HL-60/S4 (cell line): ENCODE data around the gene DIAPH2.

Experiments used
- in situ Hi-C: fragments of 300-500 bp; cut with MboI; formaldehyde crosslinking; loops from 2 replicates; pipeline ENCODE4 v1.14.3; 2022; ENCODE audit warnings: low sequenced_read_pairs

DIAPH2 gene

DNA sequence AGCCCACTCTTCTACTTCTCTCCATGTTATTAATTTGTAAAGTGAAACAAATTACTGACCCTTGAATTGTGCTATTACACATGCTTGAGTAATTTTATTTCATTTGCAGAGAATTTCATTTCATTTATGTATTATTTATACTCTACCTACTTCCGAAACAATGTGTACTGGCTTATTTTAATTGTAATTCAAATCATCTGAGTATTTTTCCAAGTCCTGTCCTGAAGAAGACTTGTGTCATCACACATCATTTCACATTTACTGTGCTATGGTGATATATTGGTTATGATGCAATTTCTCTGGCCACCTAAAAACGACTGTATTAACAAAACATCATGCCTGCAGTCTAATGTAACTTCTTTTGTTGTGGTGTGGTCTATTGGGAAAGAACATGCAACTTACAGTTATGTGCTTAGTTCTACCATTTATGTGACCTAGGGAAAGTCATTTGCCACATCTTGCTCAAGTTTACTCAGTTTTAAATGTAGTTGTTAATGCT is 583.6 kb downstream of the DIAPH2 start:
- in situ Hi-C loops = no loop called here

- in situ Hi-C loops = no loop called here
Observed at GRCh38 chrX:97284531-97284930, 599.9 kb downstream of the DIAPH2 start.

GRCh38 chrX:97290199-97290598 is 605.6 kb downstream of the DIAPH2 start:
- in situ Hi-C loops = no loop called here

GRCh38 chrX:97294041-97294440 is 609.4 kb downstream of the DIAPH2 start:
- in situ Hi-C loops = no loop called here

GRCh38 chrX:97295954-97296353 is 611.3 kb downstream of the DIAPH2 start:
- in situ Hi-C loops = no loop called here

- in situ Hi-C loops = no loop called here
Observed at GRCh38 chrX:97306771-97307470, 622.3 kb downstream of the DIAPH2 start.

DNA sequence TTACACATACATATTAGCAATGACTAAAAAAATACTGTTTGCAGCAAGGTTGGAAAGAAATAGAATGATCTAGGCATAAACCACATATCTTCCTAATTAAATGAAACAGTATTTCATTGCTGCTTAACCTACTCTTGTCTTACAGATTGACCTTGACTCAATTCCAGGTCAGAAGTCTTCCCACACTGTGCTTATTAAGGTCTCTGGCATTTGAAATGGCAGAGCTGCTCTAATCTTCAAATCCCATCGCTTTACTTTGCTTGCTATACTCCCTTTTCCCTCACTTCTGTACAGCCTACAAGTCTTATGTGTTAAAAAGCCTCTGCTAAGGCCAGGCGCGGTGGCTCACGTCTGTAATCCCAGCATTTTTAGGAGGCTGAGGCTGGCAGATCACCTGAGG is 623.5 kb downstream of the DIAPH2 start:
- in situ Hi-C loops = no loop called here

- in situ Hi-C loops = no loop called here
Observed at GRCh38 chrX:97309487-97310116, 625.0 kb downstream of the DIAPH2 start.

DNA sequence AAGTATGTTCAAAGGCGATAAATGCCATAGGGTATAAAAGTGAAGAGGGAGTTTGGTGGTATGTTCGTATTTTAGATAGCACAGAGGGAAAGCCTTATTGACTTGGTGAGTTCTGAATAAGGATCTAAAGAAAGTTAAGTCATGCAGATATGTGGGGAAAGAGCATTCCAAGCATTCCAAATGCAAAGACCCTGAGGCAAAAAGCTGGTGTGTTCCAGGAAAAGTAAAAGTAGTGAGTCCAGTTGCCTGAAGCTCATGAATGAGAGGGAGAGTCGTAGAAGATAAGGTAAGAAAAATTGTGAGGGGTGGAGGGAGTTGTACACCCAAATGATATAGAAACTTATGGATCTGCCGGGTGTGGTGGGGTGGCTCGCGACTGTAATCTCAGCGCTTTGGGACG is 625.7 kb downstream of the DIAPH2 start:
- in situ Hi-C loops = no loop called here

DNA sequence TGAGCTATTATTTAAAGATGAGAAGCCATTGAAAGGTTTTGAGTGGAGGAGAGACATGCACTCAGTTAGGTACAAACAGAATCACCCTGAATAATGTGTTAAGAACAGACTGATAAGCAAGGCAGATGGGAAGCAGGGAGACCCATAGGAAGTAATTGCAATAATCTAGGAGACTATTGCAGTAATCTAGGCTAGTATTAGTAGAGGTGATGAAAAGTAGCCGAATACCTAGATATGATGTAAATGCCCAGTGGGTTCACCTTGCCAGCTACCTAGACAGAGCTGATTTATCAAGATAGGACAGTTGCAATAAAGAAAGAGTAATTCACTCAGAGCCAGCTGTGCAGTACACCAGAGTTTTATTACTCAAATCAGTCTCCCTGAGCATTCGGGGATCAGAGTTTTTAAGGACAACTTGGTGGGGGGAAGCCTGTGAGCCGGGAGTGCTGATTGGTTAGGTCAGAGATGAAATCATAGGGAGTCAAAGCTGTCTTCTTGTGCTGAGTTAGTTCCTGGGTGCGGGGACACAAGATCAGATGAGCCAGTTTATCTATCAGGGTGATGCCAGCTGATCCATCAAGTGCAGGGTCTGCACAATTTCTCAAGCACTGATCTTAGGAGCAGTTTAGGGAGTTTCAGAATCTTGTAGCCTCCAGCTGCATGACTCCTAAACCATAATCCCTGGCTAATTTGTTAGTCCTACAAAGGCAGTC is 626.6 kb downstream of the DIAPH2 start:
- in situ Hi-C loops = no loop called here

GRCh38 chrX:97314345-97314744 is 629.7 kb downstream of the DIAPH2 start:
- in situ Hi-C loops = no loop called here

GRCh38 chrX:97315939-97316338 is 631.3 kb downstream of the DIAPH2 start:
- in situ Hi-C loops = no loop called here

DNA sequence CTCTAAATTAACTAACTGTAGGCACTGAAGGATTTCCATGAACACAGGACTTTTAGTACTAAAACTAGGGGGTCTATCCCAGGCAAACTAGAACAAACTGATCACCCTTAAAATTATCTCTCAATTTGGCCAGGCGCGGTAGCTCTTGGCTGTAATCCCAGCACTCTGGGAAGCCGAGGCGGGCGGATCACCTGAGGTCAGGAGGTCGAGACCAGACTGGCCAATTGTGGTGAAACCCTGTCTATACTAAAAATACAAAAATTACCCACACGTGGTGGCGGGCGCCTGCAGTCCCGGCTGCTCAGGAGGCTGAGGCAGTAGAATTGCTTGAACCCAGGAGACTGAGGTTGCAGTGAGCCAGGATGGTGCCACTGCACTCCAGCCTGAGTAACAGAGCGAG is 635.7 kb downstream of the DIAPH2 start:
- in situ Hi-C loops = no loop called here

- in situ Hi-C loops = no loop called here
Observed at GRCh38 chrX:97322401-97322800, 637.8 kb downstream of the DIAPH2 start.

DNA sequence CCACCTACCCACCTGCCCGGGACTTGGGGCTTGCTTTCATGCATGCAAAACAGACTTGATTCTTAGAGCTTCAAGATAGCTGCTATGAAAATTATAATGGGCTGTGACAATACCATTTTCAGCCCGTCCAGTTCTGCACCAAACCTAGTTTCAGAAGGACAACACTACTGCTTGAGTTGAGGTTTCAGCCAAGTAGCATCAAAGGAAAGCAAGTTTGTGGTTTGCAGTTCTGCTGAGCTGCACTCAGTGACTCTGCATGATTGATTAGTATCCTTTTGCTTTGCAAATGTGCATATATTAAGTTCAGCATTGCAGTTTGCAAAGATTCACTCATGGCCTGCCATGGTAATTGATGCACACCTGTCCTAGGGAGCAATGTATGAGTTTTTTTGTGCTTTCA is 641.8 kb downstream of the DIAPH2 start:
- in situ Hi-C loops = no loop called here

DNA sequence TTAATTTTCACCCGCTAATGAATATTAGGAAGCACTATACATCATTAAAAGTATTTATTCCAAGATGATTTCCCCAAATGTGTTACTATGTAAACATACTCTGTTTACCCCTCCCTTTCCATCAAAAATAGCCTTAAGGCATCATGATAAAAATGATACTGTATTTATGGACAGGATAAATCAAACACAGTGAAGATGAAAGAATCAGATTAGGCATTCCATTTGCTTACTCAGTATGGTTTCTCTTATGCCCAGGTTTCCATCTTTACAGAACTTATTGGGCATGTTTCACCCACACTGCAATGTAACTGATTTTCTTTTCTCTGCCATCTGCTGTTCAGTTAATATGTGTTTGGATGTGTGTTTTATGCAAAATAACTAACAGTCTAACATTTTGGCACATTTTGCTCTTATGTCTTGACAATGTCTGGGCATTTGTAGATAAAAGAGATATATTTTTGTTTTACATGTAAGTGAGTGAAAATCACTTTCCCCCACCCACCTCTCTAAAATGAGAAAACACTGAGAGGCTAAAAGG is 644.3 kb downstream of the DIAPH2 start:
- in situ Hi-C loops = no loop called here

GRCh38 chrX:97330151-97330550 is 645.5 kb downstream of the DIAPH2 start:
- in situ Hi-C loops = no loop called here

DNA sequence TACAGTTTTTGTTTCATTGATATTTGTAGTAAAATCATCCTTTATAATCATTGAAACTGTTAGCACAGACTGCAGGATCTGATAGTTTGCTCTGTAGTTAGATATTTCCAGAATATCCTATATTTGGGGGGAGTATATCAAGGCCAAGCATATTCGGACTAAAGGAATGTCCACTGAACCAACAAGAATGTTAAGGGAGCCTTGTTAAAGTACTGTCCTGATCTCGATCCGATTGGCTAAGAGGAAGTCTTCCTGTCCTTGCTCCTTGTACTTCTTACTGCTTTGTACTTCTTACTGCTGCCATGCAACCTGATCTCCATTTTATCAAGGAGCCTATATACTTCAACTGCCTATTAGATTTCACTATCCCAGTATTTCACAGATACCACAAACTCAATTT is 648.3 kb downstream of the DIAPH2 start:
- in situ Hi-C loops = no loop called here

DNA sequence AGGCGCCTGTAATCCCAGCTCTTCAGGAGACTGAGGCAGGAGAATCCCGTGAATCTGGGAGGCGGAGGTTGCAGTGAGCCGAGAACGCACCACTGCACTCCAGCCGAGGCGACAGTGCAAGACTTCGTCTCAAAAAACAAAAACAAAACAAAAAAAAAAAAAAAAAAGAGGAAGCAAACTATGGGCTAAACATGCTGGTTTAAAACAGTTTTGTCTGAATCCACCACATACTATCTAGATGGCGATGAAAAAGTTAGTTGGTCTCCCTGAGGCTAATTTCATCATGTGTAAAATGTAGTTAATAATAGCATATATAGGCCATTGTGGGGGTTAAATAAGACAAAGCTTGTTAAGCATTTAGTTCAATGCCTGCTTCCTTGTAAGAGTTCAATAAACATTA is 650.2 kb downstream of the DIAPH2 start:
- in situ Hi-C loops = no loop called here

DNA sequence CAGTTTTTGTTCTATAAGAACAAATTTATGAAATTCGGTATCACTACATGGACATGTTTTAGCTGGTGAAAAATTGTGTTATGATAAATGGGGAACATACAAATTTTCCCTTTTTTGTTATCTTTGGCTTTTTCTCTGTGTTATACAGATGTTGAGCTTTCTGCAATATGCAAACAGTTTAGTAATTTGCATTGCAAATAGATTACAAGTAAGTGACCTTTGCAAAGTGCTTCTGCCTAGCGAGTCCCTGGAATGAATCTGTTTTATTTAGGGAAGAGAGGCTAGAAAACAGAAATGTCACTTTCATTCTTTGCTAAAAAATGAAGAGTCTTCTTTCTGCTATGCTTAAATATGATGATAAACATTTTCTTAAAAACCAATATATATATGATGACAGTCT is 660.1 kb downstream of the DIAPH2 start:
- in situ Hi-C loops = no loop called here

GRCh38 chrX:97358941-97359340 is 674.3 kb downstream of the DIAPH2 start:
- in situ Hi-C loops = no loop called here

- in situ Hi-C loops = no loop called here
Observed at GRCh38 chrX:97363843-97364242, 679.2 kb downstream of the DIAPH2 start.
